ENCODE data around the gene MRPL12. TPM values are rescaled to one million over a fixed set of nuclear protein-coding genes. Genes with fewer than 3 reads are reported as not detected.

The MRPL12 gene
- total RNA-seq: 10 to 100 TPM; 36.2 to 68.5 (median 43.2) TPM
- polyA plus RNA-seq: 100 to 1,000 TPM in 2 of 3 donors, 10 to 100 TPM in 1; 71.7 to 160 (median 121) TPM
- long read RNA-seq, donor 1, transcript MRPL12-201 (5 exons, 1,028 nt): major isoform, 32 of 32 reads
- long read RNA-seq, donor 1, partial matches to known transcripts: 0 of 32 reads
- long read RNA-seq, donor 1, other reads (novel, unspliced or antisense): 0 of 32 reads
- long read RNA-seq, donor 2, transcript MRPL12-201 (5 exons, 1,028 nt): major isoform, 34 of 34 reads
- long read RNA-seq, donor 2, partial matches to known transcripts: 0 of 34 reads
- long read RNA-seq, donor 2, other reads (novel, unspliced or antisense): 0 of 34 reads

DNA sequence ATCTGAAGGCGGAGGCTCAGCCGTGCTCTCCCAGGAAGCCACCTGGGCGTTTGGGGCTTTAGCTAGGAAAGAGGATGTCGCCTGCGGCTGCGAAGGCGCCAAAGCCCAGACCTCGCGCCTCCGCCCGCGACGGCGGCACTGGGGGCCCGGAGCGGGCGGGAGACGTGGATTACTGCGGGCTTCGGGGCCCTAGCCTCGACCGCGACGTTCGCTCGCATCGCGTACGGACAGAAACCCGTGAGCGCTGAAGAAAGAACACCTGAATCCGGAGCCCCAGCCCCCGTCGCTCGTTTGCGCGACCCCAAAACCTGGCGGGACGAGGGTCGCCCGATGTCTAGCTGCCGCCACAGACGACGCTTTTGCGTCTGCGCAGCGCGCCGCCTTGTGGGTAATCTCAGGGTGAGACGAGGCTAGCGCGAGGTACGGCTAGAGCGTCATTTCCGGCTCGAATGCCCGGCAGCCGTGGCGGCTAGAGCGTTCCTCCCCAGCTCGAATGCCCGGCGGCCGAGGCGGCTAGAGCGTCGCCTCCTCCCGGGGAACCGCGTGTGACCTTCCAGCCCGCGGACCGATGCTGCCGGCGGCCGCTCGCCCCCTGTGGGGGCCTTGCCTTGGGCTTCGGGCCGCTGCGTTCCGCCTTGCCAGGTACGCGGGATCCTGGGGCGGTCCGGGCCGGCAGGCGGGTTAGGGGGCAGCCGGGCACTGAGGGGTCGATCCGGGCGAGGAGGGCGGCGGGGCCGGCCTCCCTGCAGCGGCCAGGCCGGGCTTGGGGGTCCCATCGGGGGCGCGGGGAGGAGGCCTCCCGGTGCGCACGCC is at the start of gene MRPL12:
Gene MRPL12, plus strand, starts transcription at position 434 of the 813 bp plus-strand sequence. Its CDS starts 135 bp downstream, at position 569.
- Histone ChIP-seq H3K27ac (peak within 1 kb of the TSS; percentile 89 to 98 (median 96)), H3K4me3 (peak within 1 kb of the TSS; percentile 77 to 98 (median 92)), H3K4me1 (peaks cover 22 to 52% (median 39%) of the 10 kb centered on the region in 6 donors), H3K27me3 (replicated peaks in 1 of 7) (no peaks in the 10 kb centered on the region), H3K36me3 (peaks cover 0 to 78% (median 66%) of the 10 kb centered on the region in 6 donors), H3K9me3 (no peaks in the 10 kb centered on the region)
- WGBS, 5 donors: 0 to 1% (median 1%) methylated on average over 23 to 102 of the region's 102 CpGs
- TF ChIP-seq POLR2A (IDR thresholded peaks at IDR 0.05) (peak in 2 of 3 donors; percentile 46 to 63), POLR2AphosphoS5 (IDR thresholded peaks at IDR 0.05) (peak; percentile 98)
- TF ChIP-seq, protein P1, sequence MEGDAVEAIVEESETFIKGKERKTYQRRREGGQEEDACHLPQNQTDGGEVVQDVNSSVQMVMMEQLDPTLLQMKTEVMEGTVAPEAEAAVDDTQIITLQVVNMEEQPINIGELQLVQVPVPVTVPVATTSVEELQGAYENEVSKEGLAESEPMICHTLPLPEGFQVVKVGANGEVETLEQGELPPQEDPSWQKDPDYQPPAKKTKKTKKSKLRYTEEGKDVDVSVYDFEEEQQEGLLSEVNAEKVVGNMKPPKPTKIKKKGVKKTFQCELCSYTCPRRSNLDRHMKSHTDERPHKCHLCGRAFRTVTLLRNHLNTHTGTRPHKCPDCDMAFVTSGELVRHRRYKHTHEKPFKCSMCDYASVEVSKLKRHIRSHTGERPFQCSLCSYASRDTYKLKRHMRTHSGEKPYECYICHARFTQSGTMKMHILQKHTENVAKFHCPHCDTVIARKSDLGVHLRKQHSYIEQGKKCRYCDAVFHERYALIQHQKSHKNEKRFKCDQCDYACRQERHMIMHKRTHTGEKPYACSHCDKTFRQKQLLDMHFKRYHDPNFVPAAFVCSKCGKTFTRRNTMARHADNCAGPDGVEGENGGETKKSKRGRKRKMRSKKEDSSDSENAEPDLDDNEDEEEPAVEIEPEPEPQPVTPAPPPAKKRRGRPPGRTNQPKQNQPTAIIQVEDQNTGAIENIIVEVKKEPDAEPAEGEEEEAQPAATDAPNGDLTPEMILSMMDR (IDR thresholded peaks at IDR 0.05 in 8 of 11, conservative IDR thresholded peaks at IDR 0.05 in 3 of 11): peak; percentile 11 to 79 (median 49)
- peak; percentile 99 for DNase-seq
- intact Hi-C loops (cut with DNase I; ENCODE audit: low total_unique reads): no loop called here

DNA sequence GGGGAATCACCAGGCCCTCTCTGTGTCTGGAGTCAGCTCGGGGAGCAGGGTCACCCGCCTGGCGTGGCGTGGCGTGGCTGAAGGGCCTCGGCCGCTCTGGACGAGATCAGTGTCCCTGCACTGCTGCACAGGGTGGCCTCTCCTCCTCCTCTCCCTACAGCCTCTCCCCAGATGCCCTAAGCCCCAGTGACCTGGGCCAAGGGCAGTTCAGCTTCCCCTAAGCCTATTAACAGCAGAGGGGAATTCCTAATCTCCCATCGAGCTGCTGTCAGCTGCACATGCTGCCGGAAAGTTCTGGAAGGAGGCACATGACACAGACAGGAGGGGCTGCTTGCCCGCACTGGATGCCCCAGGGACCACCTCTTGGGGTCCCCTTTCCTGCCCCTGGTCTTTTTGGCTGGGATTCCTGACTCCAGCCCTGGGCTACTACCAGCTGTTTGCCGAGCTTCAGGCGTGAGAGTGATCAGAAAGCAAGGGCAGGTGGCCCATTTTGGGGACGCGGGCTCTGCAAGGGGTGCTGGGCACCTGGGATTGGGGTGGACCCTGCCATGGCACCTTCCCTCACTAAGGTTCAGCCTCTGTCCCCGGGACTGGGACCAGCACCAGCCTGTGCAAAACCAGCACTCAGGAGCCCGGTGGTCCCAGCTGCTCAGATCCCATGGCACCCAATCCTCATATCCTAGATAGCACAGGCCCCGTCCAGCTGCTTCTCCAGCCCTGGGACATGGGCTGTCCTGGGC is 47.6 kb upstream of the MRPL12 start:
- Histone ChIP-seq H3K27ac (no peak overlapping the region), H3K9me3 (no peaks in the 10 kb centered on the region), H3K27me3 (replicated peaks in 1 of 7) (peaks cover 0 to 49% (median 13%) of the 10 kb centered on the region in 7 donors), H3K4me3 (no peak overlapping the region), H3K36me3 (no peaks in the 10 kb centered on the region), H3K4me1 (peaks cover 0 to 42% (median 12%) of the 10 kb centered on the region in 6 donors)
- no peak for DNase-seq
- TF ChIP-seq POLR2A (IDR thresholded peaks at IDR 0.05) (no peak), POLR2AphosphoS5 (IDR thresholded peaks at IDR 0.05) (no peak)
- TF ChIP-seq, protein P1 (IDR thresholded peaks at IDR 0.05 in 8 of 11, conservative IDR thresholded peaks at IDR 0.05 in 3 of 11): no peak
- 74 to 84% (median 77%) methylated on average over 7 to 18 of the region's 18 CpGs for WGBS, 5 donors
- intact Hi-C loops (cut with DNase I; ENCODE audit: low total_unique reads): no loop called here

DNA sequence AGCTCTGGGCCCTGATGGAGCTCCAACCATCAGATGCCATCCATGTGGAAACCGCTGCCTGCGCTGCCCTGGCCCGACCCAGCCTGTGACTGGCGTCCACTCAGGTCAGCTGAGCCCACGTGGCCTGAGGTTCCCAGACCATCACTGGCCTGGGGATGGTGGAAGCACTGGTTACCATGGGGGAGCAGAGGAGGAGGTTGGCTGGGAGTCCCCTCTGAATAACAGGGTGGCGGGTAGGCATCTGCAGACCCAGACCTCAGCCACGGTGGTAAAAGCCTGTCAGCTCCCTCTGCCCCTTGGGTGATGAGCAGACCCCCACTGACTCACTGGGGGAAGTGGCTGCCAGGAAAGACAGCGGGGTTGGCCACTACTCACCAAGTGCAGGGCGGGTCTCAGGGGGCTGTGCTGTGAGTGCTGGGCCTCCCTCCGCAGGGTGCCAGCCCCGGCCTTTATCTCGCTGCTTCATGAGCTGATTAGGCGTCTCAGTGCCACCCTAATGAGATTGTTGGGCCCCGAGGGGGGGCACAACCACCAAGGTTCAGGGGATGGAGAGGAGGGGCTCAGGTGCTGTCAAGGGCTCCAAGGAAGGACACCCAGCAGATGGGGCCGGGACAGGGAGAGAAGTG is 46.9 kb upstream of the MRPL12 start, which contains the start of gene PDE6G:
Gene PDE6G, minus strand, starts transcription at position 425 of the 626 bp plus-strand sequence. CDS start 3,237 bp downstream, outside the sequence.
- TF ChIP-seq, protein P1 (IDR thresholded peaks at IDR 0.05 in 8 of 11, conservative IDR thresholded peaks at IDR 0.05 in 3 of 11): no peak
- TF ChIP-seq POLR2AphosphoS5 (IDR thresholded peaks at IDR 0.05): no peak
- TF ChIP-seq POLR2A (IDR thresholded peaks at IDR 0.05): no peak
- no peak within 1 kb of the TSS for H3K27ac ChIP-seq
- WGBS, 5 donors: 85 to 95% (median 92%) methylated on average over 11 to 15 of the region's 15 CpGs
- peaks cover 0 to 42% (median 12%) of the 10 kb centered on the region in 6 donors for H3K4me1 ChIP-seq
- H3K27me3 ChIP-seq (replicated peaks in 1 of 7): peaks cover 0 to 42% (median 10%) of the 10 kb centered on the region in 7 donors
- H3K9me3 ChIP-seq: no peaks in the 10 kb centered on the region
- no peak for DNase-seq
- no peaks in the 10 kb centered on the region for H3K36me3 ChIP-seq
- intact Hi-C loops (cut with DNase I; ENCODE audit: low total_unique reads): no loop called here
- no peak within 1 kb of the TSS for H3K4me3 ChIP-seq
